SK-N-SH treated with all-trans-retinoic acid at 6 μM for 48 hours (cell line): ENCODE measurements around the gene C11orf71.

ENCODE experiments used
- ATAC-seq: fragments of 200-7000 bp; cut with Tn5 transposase; 3 replicates; pipeline ENCODE4 v1.9.1; 2020; ENCODE audit warnings: mild to moderate bottlenecking, moderate library complexity
- BACH2 ChIP-seq: fragments of 250-450 bp; sonication (Bioruptor Pico); IDR thresholded peaks from 2 replicates; pipeline ENCODE4 v1.9.0; 2021; ENCODE audit warnings: mild to moderate bottlenecking, borderline replicate concordance
- CREB5 ChIP-seq: fragments of 250-450 bp; sonication (Bioruptor Pico); IDR thresholded peaks from 2 replicates; pipeline ENCODE4 v1.5.1; 2020; ENCODE audit warnings: low read depth, mild to moderate bottlenecking, moderate library complexity
- CSDC2 ChIP-seq: fragments of 250-450 bp; sonication (Bioruptor Pico); IDR thresholded peaks from 2 replicates; pipeline ENCODE4 v1.5.0; 2020; ENCODE audit warnings: mild to moderate bottlenecking, moderate library complexity
- CSRNP3 ChIP-seq: fragments of 250-450 bp; sonication (Bioruptor Pico); IDR thresholded peaks from 2 replicates; pipeline ENCODE4 v1.5.1; 2021; ENCODE audit warnings: mild to moderate bottlenecking, moderate library complexity
- ESRRG ChIP-seq: fragments of 250-450 bp; sonication (Bioruptor Pico); IDR thresholded peaks from 2 replicates; pipeline ENCODE4 v1.6.1; 2021; ENCODE audit warnings: mild to moderate bottlenecking
- GLIS3 ChIP-seq: fragments of 250-450 bp; sonication (Bioruptor Pico); IDR thresholded peaks from 2 replicates; pipeline ENCODE4 v1.5.0; 2020; ENCODE audit warnings: mild to moderate bottlenecking, moderate library complexity
- ISL1 ChIP-seq: fragments of 250-450 bp; sonication (Bioruptor Pico); IDR thresholded peaks from 2 replicates; pipeline ENCODE4 v2.1.2; 2022; ENCODE audit warnings: mild to moderate bottlenecking, moderate library complexity
- OSR1 ChIP-seq: fragments of 250-450 bp; sonication (Bioruptor Pico); IDR thresholded peaks from 2 replicates; pipeline ENCODE4 v1.8.0; 2022; ENCODE audit warnings: moderate library complexity, mild to moderate bottlenecking, inconsistent platforms
- PATZ1 ChIP-seq: fragments of 250-450 bp; sonication (Bioruptor Pico); IDR thresholded peaks from 2 replicates; pipeline ENCODE4 v1.8.0; 2020; ENCODE audit warnings: mild to moderate bottlenecking, moderate library complexity, borderline replicate concordance
- SNAI2 ChIP-seq: fragments of 250-450 bp; sonication (Bioruptor Pico); IDR thresholded peaks from 2 replicates; pipeline ENCODE4 v1.5.0; 2020; ENCODE audit warnings: mild to moderate bottlenecking, moderate library complexity
- TCF4 ChIP-seq: fragments of 250-450 bp; sonication (Bioruptor Pico); IDR thresholded peaks from 2 replicates; pipeline ENCODE4 v1.8.0; 2021; ENCODE audit warnings: mild to moderate bottlenecking, moderate library complexity, borderline replicate concordance
- TOX ChIP-seq: fragments of 250-450 bp; sonication (Bioruptor Pico); IDR thresholded peaks from 2 replicates; pipeline ENCODE4 v1.8.0; 2021; ENCODE audit warnings: mild to moderate bottlenecking, moderate library complexity, borderline replicate concordance
- TSHZ2 ChIP-seq: fragments of 250-450 bp; sonication (Bioruptor Pico); IDR thresholded peaks from 2 replicates; pipeline ENCODE4 v1.5.0; 2020; ENCODE audit warnings: mild to moderate bottlenecking, moderate library complexity
- ZC3H10 ChIP-seq: fragments of 250-450 bp; sonication (Bioruptor Pico); IDR thresholded peaks from 2 replicates; pipeline ENCODE4 v1.5.1; 2021; ENCODE audit warnings: mild to moderate bottlenecking, moderate library complexity
- ZFP3 ChIP-seq: fragments of 250-450 bp; sonication (Bioruptor Pico); IDR thresholded peaks from 2 replicates; pipeline ENCODE4 v1.5.0; 2020; ENCODE audit warnings: mild to moderate bottlenecking, moderate library complexity
- ZFP30 ChIP-seq: fragments of 450-650 bp; formaldehyde crosslinking; IDR thresholded peaks from 2 replicates; pipeline ENCODE4 v1.5.0; 2022; ENCODE audit warnings: mild to moderate bottlenecking, moderate library complexity

The C11orf71 gene

GRCh38 chr11:114441921-114442320 is 41.6 kb upstream of the C11orf71 start:
- TF ChIP-seq ESRRG (CRISPR knock-in tag) = no peak
- TF ChIP-seq TSHZ2 = no peak
- TF ChIP-seq PATZ1 (CRISPR knock-in tag) = no peak
- no peak for TF ChIP-seq CREB5 (CRISPR knock-in tag)
- no peak for TF ChIP-seq ISL1 (CRISPR knock-in tag)
- TF ChIP-seq GLIS3 = no peak
- TF ChIP-seq ZFP3 (CRISPR knock-in tag) = no peak
- TF ChIP-seq TOX (CRISPR knock-in tag) = no peak
- TF ChIP-seq OSR1 (CRISPR knock-in tag) = no peak
- TF ChIP-seq TCF4 (CRISPR knock-in tag) = no peak
- no peak for TF ChIP-seq BACH2
- no peak for TF ChIP-seq CSDC2 (CRISPR knock-in tag)
- no peak for TF ChIP-seq SNAI2 (CRISPR knock-in tag)
- no peak for TF ChIP-seq ZFP30 (CRISPR knock-in tag)
- ATAC-seq = no peak

- no peak for TF ChIP-seq CSRNP3 (CRISPR knock-in tag)
- ATAC-seq = no peak
Measured at GRCh38 chr11:114440971-114441763, 40.9 kb upstream of the C11orf71 start.

GRCh38 chr11:114440121-114440860 is 40.0 kb upstream of the C11orf71 start:
- TF ChIP-seq ZC3H10 (CRISPR knock-in tag) (no peak), ISL1 (CRISPR knock-in tag) (peak; percentile 72), PATZ1 (CRISPR knock-in tag) (no peak), CREB5 (CRISPR knock-in tag) (peak; percentile 73; the same call in 1 of the 2 replicates), TSHZ2 (peak; percentile 58; the same call in 1 of the 2 replicates), TCF4 (CRISPR knock-in tag) (peak; percentile 69)
- peak; percentile 51 for ATAC-seq
